SK-N-SH (cell line): ENCODE measurements around the gene THSD8. TPM values are rescaled to one million over a fixed set of nuclear protein-coding genes. Genes with fewer than 3 reads are reported as not detected.

Experiments used
- CTCF ChIA-PET: fragments of 300-600, 350-600 bp; formaldehyde crosslinking; extraction: SDS; loops from one replicate; lab custom pipeline; 2021; lab: Yijun Ruan, JAX
- POLR2A ChIA-PET: fragments of 350-600 bp; sonication (Branson Sonifier 250); formaldehyde crosslinking; extraction: SDS; loops from one replicate; lab custom pipeline; 2020; ENCODE audit warnings: antibody characterized with exemption, inconsistent platforms; lab: Yijun Ruan, JAX
- DNase-seq: peaks from one replicate; pipeline ENCODE4 v3.0.0; 2012
- H2AFZ ChIP-seq: fragments of 200-600 bp; sonication (generic); 2 replicates; pipeline ENCODE4 v1.8.1; 2016; ENCODE audit warnings: antibody characterized with exemption, mild to moderate bottlenecking, low read depth
- H3F3A ChIP-seq: fragments of 200-600 bp; sonication (generic); replicated peaks from 2 replicates; pipeline ENCODE3; 2016; ENCODE audit warnings: antibody characterized with exemption, mild to moderate bottlenecking; ENCODE audit not compliant: insufficient read depth
- H3K27ac ChIP-seq, 2 experiments: fragments of 200-500 bp in 1 of 2; fragments of 200-600 bp in 1 of 2; sonication (Bioruptor generic) in 1 of 2; sonication (generic), shearing (Covaris generic) in 1 of 2; 2 replicates each; pipeline versions ENCODE4 v1.5.1 to v1.6.1; 2014 to 2016; ENCODE audit warnings: low read depth in 2 of 2, inconsistent platforms in 1 of 2, low read length in 1 of 2, mild to moderate bottlenecking in 1 of 2, mixed read lengths in 1 of 2
- H3K27me3 ChIP-seq: fragments of 200-600 bp; sonication (generic), shearing (Covaris generic); 2 replicates; pipeline ENCODE4 v1.6.1; 2016; ENCODE audit warnings: mixed run types; ENCODE audit not compliant: insufficient read depth
- H3K36me3 ChIP-seq, 2 experiments: fragments of 200-500 bp in 1 of 2; fragments of 200-600 bp in 1 of 2; sonication (Bioruptor generic) in 1 of 2; sonication (generic) in 1 of 2; replicated peaks in 1 of 2; 2 replicates each; pipeline versions ENCODE3 to v1.5.1; 2014 to 2016; ENCODE audit warnings: low read length in 1 of 2, mild to moderate bottlenecking in 1 of 2; ENCODE audit not compliant: insufficient read depth in 2 of 2, control insufficient read depth in 1 of 2
- H3K4me1 ChIP-seq, 2 experiments: fragments of 200-500 bp in 1 of 2; fragments of 200-600 bp in 1 of 2; sonication (Bioruptor generic) in 1 of 2; sonication (generic), shearing (Covaris generic) in 1 of 2; 2 replicates each; pipeline versions ENCODE4 v1.5.1 to v1.6.1; 2014 to 2016; ENCODE audit warnings: low read depth in 1 of 2, low read length in 1 of 2, mixed run types in 1 of 2; ENCODE audit not compliant: insufficient read depth in 2 of 2, control insufficient read depth in 1 of 2
- H3K4me2 ChIP-seq: fragments of 200-600 bp; sonication (generic), shearing (Covaris generic); 2 replicates; pipeline ENCODE4 v1.6.1; 2017; ENCODE audit warnings: mixed run types
- H3K4me3 ChIP-seq, 2 experiments: fragments of 200-500 bp in 1 of 2; fragments of 200-600 bp in 1 of 2; sonication (Bioruptor generic) in 1 of 2; sonication (generic), shearing (Covaris generic) in 1 of 2; 2 replicates each; pipeline versions ENCODE4 v1.5.1 to v1.8.1; 2014 to 2016; ENCODE audit warnings: low read depth in 2 of 2, inconsistent platforms in 1 of 2, low read length in 1 of 2, mild to moderate bottlenecking in 1 of 2, mixed read lengths in 1 of 2, moderate library complexity in 1 of 2
- H3K79me2 ChIP-seq: fragments of 200-600 bp; sonication (generic); 2 replicates; pipeline ENCODE4 v1.8.1; 2017; ENCODE audit warnings: mild to moderate bottlenecking; ENCODE audit not compliant: insufficient read depth
- H3K9ac ChIP-seq: fragments of 200-600 bp; sonication (generic); 2 replicates; pipeline ENCODE4 v1.6.1; 2017; ENCODE audit warnings: mixed run types
- H3K9me2 ChIP-seq: fragments of 200-600 bp; sonication (generic); 2 replicates; pipeline ENCODE4 v1.6.1; 2017; ENCODE audit warnings: mixed run types
- H3K9me3 ChIP-seq: fragments of 200-600 bp; sonication (generic); 2 replicates; pipeline ENCODE4 v1.6.1; 2017; ENCODE audit warnings: mixed run types, mild to moderate bottlenecking, moderate library complexity
- H4K20me1 ChIP-seq: fragments of 200-600 bp; sonication (generic); 2 replicates; pipeline ENCODE4 v1.6.1; 2017; ENCODE audit warnings: mild to moderate bottlenecking, mixed run types; ENCODE audit not compliant: insufficient read depth
- CHD2 ChIP-seq: fragments of 150-350 bp; IDR thresholded peaks from 2 replicates; pipeline ENCODE4 v1.6.1; 2018; ENCODE audit warnings: low read length; ENCODE audit not compliant: partially characterized antibody
- CTCF ChIP-seq: fragments of 200-600 bp; sonication (generic); IDR thresholded peaks from 2 replicates; pipeline ENCODE4 v1.6.1; 2017; ENCODE audit warnings: antibody characterized with exemption, mild to moderate bottlenecking, moderate library complexity
- FOSL2 ChIP-seq: IDR thresholded peaks from 2 replicates; pipeline ENCODE4 v1.4.0; 2012; ENCODE audit warnings: low read depth, mild to moderate bottlenecking, moderate library complexity, borderline replicate concordance
- FOXM1 ChIP-seq: IDR thresholded peaks from 2 replicates; pipeline ENCODE4 v1.4.0; 2012; ENCODE audit warnings: low read depth, mild to moderate bottlenecking
- GATA2 ChIP-seq: sonication (generic); formaldehyde crosslinking; IDR thresholded peaks from 2 replicates; pipeline ENCODE4 v1.5.0; 2020; ENCODE audit warnings: mild to moderate bottlenecking, missing genetic modification reagents
- IRF3 ChIP-seq: fragments of 150-350 bp; IDR thresholded peaks from 2 replicates; pipeline ENCODE4 v1.6.1; 2016; ENCODE audit warnings: mild to moderate bottlenecking, low read depth, low read length
- JUND ChIP-seq: IDR thresholded peaks from 2 replicates; pipeline ENCODE4 v1.4.0; 2012
- MAX ChIP-seq: IDR thresholded peaks from 2 replicates; pipeline ENCODE4 v1.4.0; 2012; ENCODE audit warnings: low read depth
- MEF2A ChIP-seq: IDR thresholded peaks from 2 replicates; pipeline ENCODE4 v1.4.0; 2012; ENCODE audit warnings: low read depth, borderline replicate concordance
- NRF1 ChIP-seq: IDR thresholded peaks from 2 replicates; pipeline ENCODE4 v1.6.1; 2012; ENCODE audit warnings: low read depth, mild to moderate bottlenecking, low read length
- RAD21 ChIP-seq: IDR thresholded peaks from 2 replicates; pipeline ENCODE4 v1.6.1; 2012; ENCODE audit warnings: mild to moderate bottlenecking, low read length
- REST ChIP-seq: IDR thresholded peaks from 2 replicates; pipeline ENCODE4 v1.6.1; 2012; ENCODE audit warnings: mild to moderate bottlenecking, low read depth, low read length, moderate library complexity
- RXRA ChIP-seq: IDR thresholded peaks from 2 replicates; pipeline ENCODE4 v1.4.0; 2012; ENCODE audit warnings: low read depth, mild to moderate bottlenecking, borderline replicate concordance
- SIN3A ChIP-seq: IDR thresholded peaks from 2 replicates; pipeline ENCODE4 v1.6.1; 2012; ENCODE audit warnings: low read depth, mild to moderate bottlenecking, low read length, moderate library complexity, borderline replicate concordance
- TCF12 ChIP-seq: IDR thresholded peaks from 2 replicates; pipeline ENCODE4 v1.4.0; 2012
- ZBTB33 ChIP-seq: IDR thresholded peaks from 2 replicates; pipeline ENCODE4 v1.4.0; 2012; ENCODE audit warnings: low read depth, borderline replicate concordance
- WGBS: methylation state at CpG from one replicate; pipeline ENCODE4 v1.1.6; 2017; ENCODE audit warnings: low lambda C conversion rate; 5-methylcytosine and 5-hydroxymethylcytosine counted together
- polyA plus RNA-seq, 3 experiments: library from polyadenylated mRNA; depleted of rRNA; stranded (reverse); fragments of >200 nt; gene quantifications; 2 replicates each; pipeline ENCODE4 v1.2.3, GENCODE V29; 2012

THSD8 gene
- polyA plus RNA-seq, 1 of the 3 experiments (the other 2 are of a cell fraction), result not detected

- no peak for TF ChIP-seq IRF3
- TF ChIP-seq REST, result no peak
- peak; percentile 33; the same call in 1 of the 2 replicates for TF ChIP-seq TCF12
- TF ChIP-seq RAD21, result 0 out of 2 replicates have a peak, but pooled peaks have one; percentile 11
- peak; percentile 52 for TF ChIP-seq NRF1
Observed at GRCh38 chr19:12778017-12778904, 23.6 kb upstream of the THSD8 start (continued).

GRCh38 chr19:12778905-12779161 is 23.0 kb upstream of the THSD8 start:
- CTCF ChIA-PET, result interaction anchor here (1.0 to 12.1 kb wide), 15 partner anchors 9 to 313 kb away, joined by 3 to 447 read pairs (median 8); partner anchors contain the start of genes JUNB, MAST1, PRDX2 and RNASEH2A
- Histone ChIP-seq H3K27me3 (no peaks in the 10 kb centered on the region), H3K4me1 (peaks cover 31 to 45% of the 10 kb centered on the region in 2 experiments; a peak in 3 of 4 replicates), H3K27ac (peak overlapping the region; percentile 90 to 98), H3K9ac (peak overlapping the region; percentile 51; the same call in 1 of the 2 replicates), H3K4me3 (peak overlapping the region in 1 of 2 experiments; percentile 52; a peak in 2 of 4 replicates), H3K9me3 (no peaks in the 10 kb centered on the region), H3K36me3 (no peaks in the 10 kb centered on the region), H4K20me1 (no peaks in the 10 kb centered on the region), H3F3A (peaks cover 39% of the 10 kb centered on the region), H3K79me2 (no peaks in the 10 kb centered on the region), H3K9me2 (no peaks in the 10 kb centered on the region), H3K4me2 (peak overlapping the region; percentile 91), H2AFZ (peak overlapping the region; percentile 80)
- no peak for DNase-seq
- POLR2A ChIA-PET, result interaction anchor here (1.0 to 3.5 kb wide), 5 partner anchors 9 to 22 kb away, joined by 3 to 88 read pairs (median 5); partner anchors contain the start of gene JUNB
- 44% methylated on average over 6 of the region's 6 CpGs for WGBS
- TF ChIP-seq SIN3A (no peak), RAD21 (no peak), RXRA (no peak), TCF12 (no peak), MEF2A (no peak), GATA2 (CRISPR knock-in tag) (no peak), FOSL2 (no peak), FOXM1 (no peak), REST (no peak), ZBTB33 (no peak), CTCF (no peak), MAX (no peak), CHD2 (no peak), JUND (no peak)
